GM13976 (cell line): ENCODE data around the gene RNF150.

Experiments used
- DNase-seq: peaks from one replicate; pipeline ENCODE4 v3.0.0; 2012; ENCODE audit warnings: low spot score
- CTCF ChIP-seq: IDR thresholded peaks from 2 replicates; pipeline ENCODE4 v1.5.1; 2012; ENCODE audit warnings: borderline replicate concordance, mild to moderate bottlenecking; ENCODE audit not compliant: insufficient read depth; ENCODE audit errors: extremely low read depth, missing control alignments, control extremely low read depth
- in situ Hi-C: fragments of 300-500 bp; cut with MboI; formaldehyde crosslinking; loops from one replicate; pipeline ENCODE4 v1.12.0; 2022; ENCODE audit warnings: low sequenced_read_pairs, mixed read lengths, inconsistent platforms; ENCODE audit not compliant: unreplicated experiment

The RNF150 gene

GRCh38 chr4:141022111-141022695, 111.1 kb downstream of the RNF150 start:
- DNase-seq = no peak
- no peak for TF ChIP-seq CTCF
- in situ Hi-C loops = no loop called here

- no peak for TF ChIP-seq CTCF
- in situ Hi-C loops = no loop called here
- DNase-seq = no peak
Observed at GRCh38 chr4:141021397-141022110, 111.7 kb downstream of the RNF150 start.

DNA sequence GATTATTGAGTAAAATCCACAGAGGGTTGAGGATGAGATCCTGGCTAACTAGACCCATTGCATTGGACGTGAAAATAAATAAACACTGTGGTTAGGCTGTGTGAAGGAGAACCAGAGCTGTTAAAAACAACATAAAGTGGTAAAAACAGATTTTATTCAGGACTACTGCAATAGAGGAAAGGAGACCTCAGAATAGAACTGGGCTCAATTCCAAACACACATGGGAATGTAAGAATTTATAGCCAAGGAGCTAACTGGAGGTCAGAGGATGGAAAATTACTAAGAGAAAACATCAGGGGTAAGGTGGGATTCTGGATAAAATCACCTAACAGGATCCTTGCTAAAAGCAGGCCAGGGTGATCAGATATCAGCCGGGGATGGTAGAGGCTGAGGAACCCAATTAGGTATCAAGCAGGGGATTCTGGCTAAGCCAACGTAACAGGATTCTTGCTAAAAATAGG, 112.4 kb downstream of the RNF150 start:
- TF ChIP-seq CTCF = no peak
- no peak for DNase-seq

GRCh38 chr4:141019768-141020167, 113.5 kb downstream of the RNF150 start:
- in situ Hi-C loops = no loop called here

More for the DNA sequence above, 112.4 kb downstream of the RNF150 start:
- in situ Hi-C loops = no loop called here

GRCh38 chr4:141016117-141016798, 117.0 kb downstream of the RNF150 start:
- in situ Hi-C loops = no loop called here
- DNase-seq = no peak
- no peak for TF ChIP-seq CTCF

More at GRCh38 chr4:141019768-141020167, 113.5 kb downstream of the RNF150 start:
- no peak for DNase-seq
- TF ChIP-seq CTCF = no peak

- no peak for DNase-seq
- no peak for TF ChIP-seq CTCF
- in situ Hi-C loops = no loop called here
Observed at GRCh38 chr4:141013899-141014298, 119.4 kb downstream of the RNF150 start.
